Lower leg skin (tissue), 4 donors: ENCODE results near the gene FHAD1. TPM values are rescaled to one million over a fixed set of nuclear protein-coding genes. Genes with fewer than 3 reads are reported as not detected.

Experiments
- DNase-seq, 2 donors: peaks; one replicate each; pipeline ENCODE4 v3.0.0-alpha.2; 2019; ENCODE audit warnings: low spot score in 2 of 2
- H3K4me3 ChIP-seq: fragments of 200-600 bp; sonication (generic); 2 replicates; pipeline ENCODE4 v1.5.1; 2017; ENCODE audit warnings: mild to moderate bottlenecking, low read depth; ENCODE audit not compliant: poor library complexity, severe bottlenecking
- CTCF ChIP-seq, 3 donors: fragments of 450-650 bp; IDR thresholded peaks; one replicate each; pipeline ENCODE4 v1.5.1; 2016; ENCODE audit warnings: antibody characterized with exemption in 3 of 3, mild to moderate bottlenecking in 3 of 3, moderate library complexity in 2 of 3
- POLR2A ChIP-seq, 2 donors: fragments of 450-650 bp; IDR thresholded peaks; one replicate each; pipeline ENCODE4 v1.6.1; 2016 to 2017; ENCODE audit warnings: antibody characterized with exemption in 2 of 2, mild to moderate bottlenecking in 1 of 2, moderate library complexity in 1 of 2
- WGBS, 2 donors: methylation state at CpG; one replicate each; pipeline ENCODE4 v1.1.5; 2018; 5-methylcytosine and 5-hydroxymethylcytosine counted together
- intact Hi-C: fragments of 100-400 bp; cut with DNase I; formaldehyde crosslinking; loops from one replicate; pipeline ENCODE4 v1.15.0; 2023; ENCODE audit warnings: low total_unique reads
- total RNA-seq, 4 donors: library from RNA; depleted of rRNA; stranded (reverse); fragments of >200 nt; gene quantifications; one replicate each; pipeline ENCODE4 v1.1.0, GENCODE V29; 2016

FHAD1 gene
- total RNA-seq, 4 donors from 2014 or later = 0.52 to 2.0 TPM; not detected in 2

- WGBS, 2 donors = 79 to 82% methylated on average over 16 of the region's 16 CpGs
- no peak for DNase-seq
- TF ChIP-seq CTCF (IDR thresholded peaks at IDR 0.05) (no peak), POLR2A (IDR thresholded peaks at IDR 0.05) (no peak)
- intact Hi-C loops = no loop called here
- H3K4me3 ChIP-seq = no peak overlapping the region
These were observed 109.1 kb downstream of the FHAD1 start for GRCh38 chr1:15355968-15356625.

GRCh38 chr1:15357612-15358207 lies 110.7 kb downstream of the FHAD1 start:
- intact Hi-C loops = no loop called here
- TF ChIP-seq CTCF (IDR thresholded peaks at IDR 0.05) = no peak
- no peak for DNase-seq
- H3K4me3 ChIP-seq = no peak overlapping the region
- 77 to 86% methylated on average over 8 of the region's 8 CpGs for WGBS, 2 donors

GRCh38 chr1:15358565-15359133 lies 111.6 kb downstream of the FHAD1 start:
- intact Hi-C loops = no loop called here
- no peak overlapping the region for H3K4me3 ChIP-seq
- DNase-seq = no peak
- no peak for TF ChIP-seq POLR2A (IDR thresholded peaks at IDR 0.05)
- TF ChIP-seq CTCF (IDR thresholded peaks at IDR 0.05) = no peak
- 82 to 91% methylated on average over 20 of the region's 20 CpGs for WGBS, 2 donors

GRCh38 chr1:15360700-15361099 lies 113.7 kb downstream of the FHAD1 start:
- TF ChIP-seq CTCF (IDR thresholded peaks at IDR 0.05) (no peak), POLR2A (IDR thresholded peaks at IDR 0.05) (no peak)
- WGBS, 2 donors = 91 to 95% methylated on average over 14 of the region's 14 CpGs
- DNase-seq = no peak
- intact Hi-C loops = no loop called here
- no peak overlapping the region for H3K4me3 ChIP-seq

- no peak for TF ChIP-seq CTCF (IDR thresholded peaks at IDR 0.05)
- TF ChIP-seq POLR2A (IDR thresholded peaks at IDR 0.05) = no peak
- H3K4me3 ChIP-seq = no peak overlapping the region
- 92 to 94% methylated on average over 13 of the region's 13 CpGs for WGBS, 2 donors
- no peak for DNase-seq
- intact Hi-C loops = no loop called here
These were observed 115.2 kb downstream of the FHAD1 start for GRCh38 chr1:15362096-15362736.
